ENCODE measurements around the gene PTCRA. TPM values are rescaled to one million over a fixed set of nuclear protein-coding genes. Genes with fewer than 3 reads are reported as not detected.
A peak's percentile ranks its signal among the peaks of the same experiment; 100 is the strongest.

PTCRA gene
- total RNA-seq, 1 donor: not detected

- H4K20me1 ChIP-seq (ENCODE audit: insufficient read depth, low read length): peaks cover 10% of the 10 kb centered on the region
- H3K27ac ChIP-seq (ENCODE audit: low read depth, low read length): no peak overlapping the region
- no peaks in the 10 kb centered on the region for H3K9me3 ChIP-seq (ENCODE audit: low read depth, low read length)
- no peaks in the 10 kb centered on the region for H3K79me2 ChIP-seq (ENCODE audit: insufficient read depth, low read length)
- peaks cover 6% of the 10 kb centered on the region for H3K4me1 ChIP-seq (ENCODE audit: insufficient read depth, low read length)
- H3K27me3 ChIP-seq (ENCODE audit: insufficient read depth, low read length): no peaks in the 10 kb centered on the region
- H3K4me2 ChIP-seq (ENCODE audit: insufficient read depth, low read length): no peak overlapping the region
- H3K4me3 ChIP-seq (ENCODE audit: insufficient read depth, low read length): no peak overlapping the region
- H3K36me3 ChIP-seq (ENCODE audit: insufficient read depth, low read length): peaks cover 45% of the 10 kb centered on the region
- TF ChIP-seq CTCF (IDR thresholded peaks at IDR 0.05; ENCODE audit: extremely low read depth, low read depth, low read length): no peak
- no peak for DNase-seq (ENCODE audit: insufficient read length, low spot score, missing footprints)
- H2AFZ ChIP-seq (ENCODE audit: low read length): no peak overlapping the region
These were observed 53.6 kb downstream of the PTCRA start for GRCh38 chr6:42969431-42969830.

- Histone ChIP-seq H3K79me2 (ENCODE audit: insufficient read depth, low read length) (no peaks in the 10 kb centered on the region), H3K4me2 (ENCODE audit: insufficient read depth, low read length) (no peak overlapping the region), H4K20me1 (ENCODE audit: insufficient read depth, low read length) (peaks cover 10% of the 10 kb centered on the region), H2AFZ (ENCODE audit: low read length) (no peak overlapping the region), H3K27me3 (ENCODE audit: insufficient read depth, low read length) (no peaks in the 10 kb centered on the region), H3K4me3 (ENCODE audit: insufficient read depth, low read length) (no peak overlapping the region), H3K9me3 (ENCODE audit: low read depth, low read length) (no peaks in the 10 kb centered on the region), H3K27ac (ENCODE audit: low read depth, low read length) (no peak overlapping the region), H3K4me1 (ENCODE audit: insufficient read depth, low read length) (peaks cover 6% of the 10 kb centered on the region), H3K36me3 (ENCODE audit: insufficient read depth, low read length) (peaks cover 47% of the 10 kb centered on the region)
- TF ChIP-seq CTCF (IDR thresholded peaks at IDR 0.05; ENCODE audit: extremely low read depth, low read depth, low read length): no peak
- no peak for DNase-seq (ENCODE audit: insufficient read length, low spot score, missing footprints)
These were observed 54.1 kb downstream of the PTCRA start for GRCh38 chr6:42969934-42970333.

- Histone ChIP-seq H3K4me1 (ENCODE audit: insufficient read depth, low read length) (peaks cover 6% of the 10 kb centered on the region), H2AFZ (ENCODE audit: low read length) (no peak overlapping the region), H3K27ac (ENCODE audit: low read depth, low read length) (no peak overlapping the region), H3K4me3 (ENCODE audit: insufficient read depth, low read length) (no peak overlapping the region), H3K79me2 (ENCODE audit: insufficient read depth, low read length) (no peaks in the 10 kb centered on the region), H3K27me3 (ENCODE audit: insufficient read depth, low read length) (no peaks in the 10 kb centered on the region), H3K36me3 (ENCODE audit: insufficient read depth, low read length) (peaks cover 42% of the 10 kb centered on the region), H4K20me1 (ENCODE audit: insufficient read depth, low read length) (peaks cover 10% of the 10 kb centered on the region), H3K9me3 (ENCODE audit: low read depth, low read length) (no peaks in the 10 kb centered on the region), H3K4me2 (ENCODE audit: insufficient read depth, low read length) (no peak overlapping the region)
- peak; percentile 81 for DNase-seq (ENCODE audit: insufficient read length, low spot score, missing footprints)
- no peak for TF ChIP-seq CTCF (IDR thresholded peaks at IDR 0.05; ENCODE audit: extremely low read depth, low read depth, low read length)
These were observed 55.2 kb downstream of the PTCRA start for GRCh38 chr6:42970871-42971612.

DNA sequence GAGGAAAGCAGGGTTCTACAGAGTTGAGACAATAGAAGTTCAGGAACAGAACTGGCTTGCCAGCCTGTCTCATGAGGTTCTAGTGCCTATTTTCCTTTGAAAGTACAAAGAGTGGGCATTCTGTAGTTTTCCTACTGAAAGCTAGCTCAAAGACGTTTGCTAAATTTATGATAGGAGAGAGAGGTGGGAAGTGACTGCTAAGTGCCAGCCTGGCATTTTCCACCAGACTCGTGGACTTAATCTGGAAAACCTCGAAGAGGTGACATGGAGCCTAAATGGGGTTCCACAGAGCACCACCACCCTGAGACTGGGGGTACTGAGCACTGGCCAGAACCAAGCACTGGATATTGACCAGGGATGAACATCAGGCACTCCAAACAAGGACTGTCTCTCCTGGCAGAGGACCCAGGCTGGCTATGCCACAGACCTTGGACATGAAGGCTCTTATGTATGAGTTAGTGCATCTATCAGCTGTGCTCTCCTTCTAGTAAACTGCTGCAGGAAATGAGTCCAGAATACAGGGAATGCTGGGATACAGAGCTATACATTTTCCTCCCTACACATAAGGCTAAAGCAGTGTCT is 56.0 kb downstream of the PTCRA start:
- H3K4me3 ChIP-seq (ENCODE audit: insufficient read depth, low read length): no peak overlapping the region
- H3K36me3 ChIP-seq (ENCODE audit: insufficient read depth, low read length): peaks cover 34% of the 10 kb centered on the region
- H3K27ac ChIP-seq (ENCODE audit: low read depth, low read length): no peak overlapping the region
- H4K20me1 ChIP-seq (ENCODE audit: insufficient read depth, low read length): peaks cover 10% of the 10 kb centered on the region
- DNase-seq (ENCODE audit: insufficient read length, low spot score, missing footprints): peak; percentile 71
- H3K27me3 ChIP-seq (ENCODE audit: insufficient read depth, low read length): no peaks in the 10 kb centered on the region
- no peak overlapping the region for H3K4me2 ChIP-seq (ENCODE audit: insufficient read depth, low read length)
- no peak overlapping the region for H2AFZ ChIP-seq (ENCODE audit: low read length)
- H3K9me3 ChIP-seq (ENCODE audit: low read depth, low read length): no peaks in the 10 kb centered on the region
- peaks cover under 1% of the 10 kb centered on the region for H3K79me2 ChIP-seq (ENCODE audit: insufficient read depth, low read length)
- H3K4me1 ChIP-seq (ENCODE audit: insufficient read depth, low read length): peaks cover 6% of the 10 kb centered on the region
- no peak for TF ChIP-seq CTCF (IDR thresholded peaks at IDR 0.05; ENCODE audit: extremely low read depth, low read depth, low read length)

Data from osteoblast (primary cell).